GM19193 (cell line): ENCODE data around the gene MAMLD1.

Experiments used
- POLR2A ChIP-seq: IDR thresholded peaks from 4 replicates; pipeline ENCODE4 v1.6.1; 2011; ENCODE audit not compliant: insufficient read depth, insufficient read length; ENCODE audit errors: extremely low read depth

Gene MAMLD1

DNA sequence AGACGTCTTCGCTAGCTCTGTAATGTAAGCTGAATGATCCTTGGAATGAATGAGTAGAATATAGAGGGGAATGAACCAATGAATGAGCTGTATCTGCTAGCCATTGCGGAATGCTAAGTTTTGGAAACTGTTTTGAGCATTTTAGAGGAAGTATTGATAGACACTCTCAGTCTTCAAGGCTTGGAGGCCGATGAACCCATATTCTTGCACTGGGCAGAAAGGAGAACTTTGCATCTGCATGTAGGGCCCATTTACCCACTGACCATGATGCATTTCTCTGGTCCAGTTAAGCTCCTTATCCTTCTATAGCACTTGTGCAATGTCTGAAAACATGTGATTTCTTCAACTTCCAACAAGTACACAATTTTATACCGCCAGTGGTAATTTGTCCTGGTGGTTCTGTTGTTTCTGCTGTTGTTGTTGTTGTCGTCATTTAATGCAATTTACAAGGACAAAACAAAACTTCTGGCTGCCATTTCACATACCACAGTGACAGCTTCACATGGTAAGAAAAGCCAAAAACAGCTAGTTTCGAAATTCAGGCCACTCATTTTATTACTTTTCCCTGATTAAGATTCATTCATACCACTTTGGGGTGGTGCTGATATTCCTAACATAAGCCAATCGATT is 120.4 kb downstream of the MAMLD1 start:
- TF ChIP-seq POLR2A, result no peak

DNA sequence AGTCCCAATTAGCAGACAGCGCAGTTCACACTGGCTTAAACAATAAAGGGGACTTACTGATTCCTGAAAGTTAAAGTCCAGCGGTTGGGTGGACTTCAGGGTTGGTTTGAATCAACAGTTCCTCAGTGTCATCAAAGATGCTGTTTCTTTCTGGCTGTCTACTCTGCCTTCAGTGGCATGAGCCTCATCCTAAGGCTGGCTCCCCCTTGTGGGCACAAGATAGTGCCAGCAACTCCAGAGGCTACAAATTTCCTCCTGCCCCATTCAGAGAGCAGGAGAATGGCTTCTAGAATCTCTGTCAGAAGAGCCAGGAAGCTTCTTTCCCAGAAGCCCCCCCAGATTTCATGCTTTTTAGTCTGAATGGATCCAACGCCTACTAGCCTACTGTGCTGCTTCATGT is 122.9 kb downstream of the MAMLD1 start:
- no peak for TF ChIP-seq POLR2A

DNA sequence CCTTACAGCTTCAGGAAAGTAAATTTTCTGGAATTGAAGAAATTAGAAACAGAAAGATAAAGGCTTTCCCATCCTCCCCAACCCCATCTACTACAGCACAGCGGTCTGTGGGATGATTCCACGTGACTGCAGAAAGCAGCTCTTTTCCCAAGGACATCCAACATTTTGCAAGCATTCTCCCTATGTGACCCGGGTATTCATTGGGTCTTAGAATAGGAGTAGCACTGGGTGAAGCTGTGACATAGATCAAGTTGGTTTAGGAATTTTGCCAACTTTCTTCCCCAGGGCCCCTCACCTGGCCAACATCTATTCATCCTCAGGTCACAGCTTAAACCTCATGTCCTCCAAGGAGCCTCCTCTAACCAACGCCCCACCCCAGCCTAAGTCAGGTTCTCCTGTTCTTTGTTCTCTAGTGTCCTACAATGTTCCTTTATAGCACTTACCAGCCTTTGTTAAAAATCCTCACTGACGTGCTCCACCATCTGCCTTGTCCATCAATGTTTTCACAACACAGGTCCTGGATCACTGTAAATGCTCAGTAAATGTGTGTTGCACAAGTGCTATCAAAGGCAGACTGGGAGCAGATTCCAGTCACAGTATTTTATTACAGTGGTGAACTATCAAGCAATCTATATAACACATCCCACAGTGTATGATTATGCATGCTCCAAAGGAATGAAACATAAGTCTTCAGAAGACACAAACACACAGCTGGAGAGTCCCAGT is 124.4 kb downstream of the MAMLD1 start:
- no peak for TF ChIP-seq POLR2A

DNA sequence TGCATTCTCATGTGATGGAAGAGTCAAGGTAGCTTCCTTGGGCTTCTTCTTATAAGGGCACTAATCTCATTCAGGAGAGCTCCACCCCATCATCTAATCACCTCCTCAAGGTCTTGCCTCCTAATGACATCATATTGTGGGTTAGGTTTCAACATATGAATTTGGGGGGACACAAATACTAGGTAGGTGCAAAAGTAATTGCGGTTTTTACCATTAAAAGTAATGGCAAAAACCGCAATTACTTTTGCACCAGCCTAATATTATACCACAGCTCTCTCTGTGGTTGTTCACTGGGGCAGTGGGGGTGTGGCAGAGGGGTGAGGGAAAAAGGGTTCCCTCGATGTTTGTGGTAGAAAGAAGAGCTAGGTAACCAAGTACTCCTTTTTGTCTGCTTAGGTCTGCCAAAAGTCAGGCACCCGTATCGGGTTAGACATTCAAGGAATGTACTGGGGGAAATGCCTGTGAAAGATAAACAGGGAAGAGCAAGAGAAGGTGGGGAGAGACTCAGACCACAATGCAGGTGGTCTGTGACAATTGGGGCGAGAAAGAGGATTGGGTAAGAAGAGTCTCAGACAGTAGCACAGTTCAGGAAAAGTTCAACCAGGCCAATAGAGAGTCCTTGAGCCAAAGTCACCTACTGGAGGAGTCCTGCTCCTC is 126.4 kb downstream of the MAMLD1 start:
- no peak for TF ChIP-seq POLR2A

DNA sequence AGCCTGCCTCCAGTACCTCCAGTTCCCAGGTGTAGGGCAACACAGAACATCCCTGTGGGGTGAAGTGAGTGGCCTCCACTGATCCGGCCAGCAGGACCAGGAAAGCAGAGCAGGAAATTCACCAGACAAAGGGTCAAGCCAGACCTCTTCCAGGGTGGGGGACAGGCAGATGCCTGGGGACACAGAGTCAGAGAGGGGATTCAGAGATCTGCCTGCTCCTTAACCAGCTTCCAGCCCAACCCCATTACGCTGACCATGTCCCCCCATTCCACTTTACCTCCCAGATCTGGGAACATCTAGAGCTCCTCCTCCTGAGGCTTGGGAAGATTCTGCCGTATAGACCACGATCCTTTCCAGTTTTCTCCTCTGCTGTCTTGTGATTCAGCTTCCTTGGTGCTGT is 132.4 kb downstream of the MAMLD1 start:
- no peak for TF ChIP-seq POLR2A

DNA sequence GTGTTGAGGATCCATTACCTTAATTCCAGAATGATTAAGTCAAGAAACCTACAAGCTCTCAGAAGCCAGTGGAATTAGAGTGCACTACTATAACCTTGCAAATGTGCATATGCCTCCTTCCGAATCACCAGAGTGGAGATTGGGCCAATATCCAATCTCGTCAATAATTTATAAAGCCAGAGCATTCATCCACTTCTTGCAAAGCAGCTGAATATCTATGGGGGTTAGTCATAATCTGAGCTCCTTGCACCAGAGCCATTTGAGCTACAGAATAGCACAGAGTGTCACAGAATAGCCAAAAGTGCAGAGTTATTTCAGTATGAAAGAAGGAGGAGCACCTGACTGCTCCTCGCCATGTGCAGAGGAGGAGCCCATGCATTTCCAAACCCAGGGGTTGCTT is 136.1 kb downstream of the MAMLD1 start:
- no peak for TF ChIP-seq POLR2A

DNA sequence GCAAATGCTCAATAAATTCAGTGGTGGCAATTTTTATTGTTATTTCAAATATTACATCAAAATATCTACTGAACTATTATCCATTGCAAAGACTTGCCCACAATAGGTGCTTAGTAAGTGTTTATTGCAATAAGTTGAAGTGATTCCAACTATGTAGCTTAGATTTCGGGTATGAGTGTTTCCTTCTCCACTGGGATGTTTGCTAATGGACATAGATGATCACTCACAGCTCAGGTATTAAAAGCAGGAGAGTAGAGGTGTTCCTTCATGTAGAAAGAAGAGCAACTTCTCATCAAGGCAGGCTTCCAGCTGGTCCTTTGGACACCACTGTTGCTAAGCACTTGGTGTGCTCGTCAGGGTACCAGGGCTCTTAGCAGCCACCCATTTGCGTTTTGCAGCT is 139.0 kb downstream of the MAMLD1 start:
- no peak for TF ChIP-seq POLR2A

DNA sequence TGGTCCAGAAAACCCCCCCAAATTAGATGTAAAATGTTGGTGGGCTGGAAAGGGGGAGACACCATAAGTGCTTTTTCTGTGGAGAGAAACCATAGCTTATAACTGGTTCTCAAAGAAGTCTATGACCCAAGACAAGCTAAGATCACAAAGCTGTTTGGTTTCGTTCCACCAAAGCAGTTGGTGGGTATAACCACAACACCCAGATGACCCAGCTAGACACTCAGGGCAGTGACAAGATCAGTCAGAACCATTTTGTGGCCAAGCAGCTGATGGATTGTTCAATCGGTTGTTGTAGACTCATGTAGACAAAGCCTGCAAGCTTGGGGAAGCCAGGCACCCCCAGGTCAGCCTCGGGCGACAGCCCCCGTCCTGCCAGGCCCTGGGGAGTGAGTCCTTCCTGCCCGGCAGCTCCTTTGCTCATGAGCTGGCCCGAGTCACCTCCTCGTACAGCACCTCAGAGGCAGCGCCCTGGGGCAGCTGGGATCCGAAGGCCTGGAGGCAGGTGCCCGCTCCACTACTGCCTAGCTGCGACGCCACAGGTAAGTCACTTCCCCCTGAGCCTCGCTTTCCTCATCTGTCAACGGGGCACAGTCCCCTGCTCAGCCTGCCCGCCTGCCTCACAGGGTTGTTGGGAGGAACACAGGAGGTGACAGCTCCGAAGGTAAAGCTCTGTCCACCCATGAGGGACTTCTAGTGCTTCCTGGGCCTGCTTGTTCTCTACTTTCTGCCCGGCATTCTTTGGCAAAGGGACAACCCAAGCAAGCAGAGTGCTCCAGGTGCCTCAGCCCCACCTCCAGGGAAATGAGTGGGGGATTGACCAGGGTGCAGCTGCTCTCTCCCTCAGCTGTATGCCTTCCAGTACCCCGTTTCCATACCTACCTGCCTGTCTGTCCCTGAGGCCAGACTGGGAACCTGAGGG is 140.1 kb downstream of the MAMLD1 start:
- TF ChIP-seq POLR2A, result no peak

DNA sequence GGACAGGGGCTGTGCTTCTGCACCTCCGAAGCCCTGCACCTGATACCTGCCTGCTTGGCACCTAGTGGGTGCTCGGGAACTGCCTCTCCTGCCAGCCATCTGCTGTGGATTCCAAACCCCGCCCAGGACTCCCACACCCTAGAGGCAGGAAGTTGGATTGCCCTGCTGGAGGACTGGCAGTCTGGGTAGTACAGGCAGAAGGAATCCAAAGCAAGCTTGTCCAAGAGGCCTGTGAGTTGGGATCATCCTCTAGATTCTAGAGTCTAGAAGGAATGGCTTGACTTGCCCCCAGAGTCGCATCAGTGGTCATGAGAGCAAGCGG is 140.7 kb downstream of the MAMLD1 start:
- TF ChIP-seq POLR2A, result no peak

DNA sequence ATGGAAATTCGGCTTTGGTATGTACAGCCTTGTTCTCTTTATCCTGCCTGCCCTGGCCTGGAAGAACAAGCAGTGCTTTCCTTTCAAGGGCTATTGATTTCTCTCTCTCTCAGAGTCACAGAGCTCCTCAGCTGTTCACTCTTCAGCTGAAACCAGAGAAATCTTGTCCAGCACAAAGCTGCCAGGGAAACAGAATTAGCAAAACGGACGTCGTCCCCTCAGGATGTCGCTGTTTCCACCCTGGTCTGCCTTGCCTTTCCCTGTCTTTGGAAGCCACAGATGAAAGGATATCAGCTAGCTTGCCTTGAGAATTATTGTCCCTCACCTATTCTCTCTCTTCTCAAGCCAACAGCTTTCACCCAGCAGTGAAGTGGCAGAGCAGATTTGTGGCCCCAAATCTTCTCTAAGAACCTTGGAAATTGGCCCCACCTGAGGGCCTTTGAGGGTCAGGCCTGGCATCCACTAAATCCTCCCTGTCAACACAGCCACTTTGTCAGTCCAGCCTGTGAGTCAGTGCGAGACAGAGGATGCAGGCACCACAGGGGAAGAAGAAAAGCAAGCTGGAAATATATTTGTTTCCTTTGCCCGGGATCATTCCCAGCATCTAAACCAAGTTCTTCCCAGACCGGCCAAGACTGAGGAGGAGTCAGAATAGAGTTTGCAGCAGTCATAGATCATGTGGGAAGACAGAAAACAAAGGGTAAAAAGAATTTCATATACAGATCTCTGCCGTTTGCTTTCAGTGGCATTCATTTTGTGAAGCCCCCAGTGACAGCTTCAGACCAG is 141.5 kb downstream of the MAMLD1 start:
- no peak for TF ChIP-seq POLR2A

DNA sequence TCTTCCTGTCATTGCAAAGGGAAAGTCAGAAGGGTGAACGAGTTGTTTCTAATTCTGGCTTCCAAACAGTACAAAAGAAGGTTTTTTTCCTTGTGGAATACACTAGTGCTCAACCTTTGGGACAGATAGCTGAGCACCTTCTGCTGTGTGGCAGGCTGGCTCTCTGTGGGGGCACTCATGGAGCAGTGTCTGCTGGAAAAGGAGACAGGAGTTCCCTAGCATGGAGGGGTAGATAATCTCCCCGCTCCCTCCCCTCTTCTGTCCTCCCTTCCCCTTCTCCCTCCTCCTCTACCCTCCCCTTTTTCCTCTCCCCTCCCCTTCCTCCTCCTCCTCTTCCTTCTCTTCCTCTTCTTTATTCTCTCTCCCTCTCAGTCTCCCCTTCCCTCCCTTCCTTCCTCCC is 142.9 kb downstream of the MAMLD1 start:
- no peak for TF ChIP-seq POLR2A

DNA sequence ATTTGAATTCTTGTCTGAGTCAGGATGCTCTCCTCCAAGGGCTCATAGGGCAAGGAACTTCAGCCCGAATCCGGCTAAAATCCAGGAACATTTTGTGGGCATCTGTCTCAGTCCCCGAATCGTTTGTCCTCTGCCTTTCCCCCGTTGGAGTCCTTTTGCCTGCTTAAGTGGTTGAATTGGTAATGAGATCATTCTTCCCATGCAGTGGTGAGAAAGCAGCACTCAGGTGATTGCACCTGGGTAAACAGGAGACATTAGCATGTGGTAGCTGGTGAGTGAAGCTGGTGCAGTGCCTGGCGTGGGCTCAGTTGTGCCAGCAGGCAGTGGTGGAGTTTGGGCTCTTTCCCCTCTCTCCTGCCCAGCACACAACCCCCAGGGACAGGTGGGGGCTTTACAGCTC is 143.4 kb downstream of the MAMLD1 start:
- TF ChIP-seq POLR2A, result no peak

DNA sequence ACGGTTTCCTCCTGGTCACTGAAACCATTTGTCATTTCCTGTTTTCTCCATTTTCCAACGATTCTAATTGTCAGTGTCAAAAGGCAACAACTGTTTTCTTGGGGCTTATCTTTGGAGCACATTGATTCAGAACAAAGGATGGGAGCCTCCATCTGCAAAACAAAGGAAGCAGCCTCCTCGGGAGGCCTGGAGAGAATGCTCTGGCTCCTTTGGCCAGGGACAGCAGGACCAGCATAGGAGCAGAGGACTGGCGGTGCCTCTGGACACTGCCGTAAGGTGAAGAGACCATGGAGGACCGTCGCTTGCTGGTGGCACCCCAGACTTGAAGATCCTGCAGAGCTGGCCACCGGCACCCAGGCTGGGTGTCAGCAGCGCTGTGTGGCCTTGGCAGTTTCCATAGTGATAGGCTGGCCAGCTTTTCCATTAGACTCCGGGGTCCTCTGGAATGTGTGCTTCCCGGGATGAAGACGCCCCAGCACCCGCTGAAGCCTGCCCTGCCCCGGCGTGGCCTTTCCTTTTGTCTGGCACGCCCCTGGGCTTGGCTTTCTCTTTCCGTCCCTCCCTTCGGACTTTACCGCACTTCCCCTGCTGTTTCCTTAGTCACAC is 144.2 kb downstream of the MAMLD1 start:
- TF ChIP-seq POLR2A, result no peak

DNA sequence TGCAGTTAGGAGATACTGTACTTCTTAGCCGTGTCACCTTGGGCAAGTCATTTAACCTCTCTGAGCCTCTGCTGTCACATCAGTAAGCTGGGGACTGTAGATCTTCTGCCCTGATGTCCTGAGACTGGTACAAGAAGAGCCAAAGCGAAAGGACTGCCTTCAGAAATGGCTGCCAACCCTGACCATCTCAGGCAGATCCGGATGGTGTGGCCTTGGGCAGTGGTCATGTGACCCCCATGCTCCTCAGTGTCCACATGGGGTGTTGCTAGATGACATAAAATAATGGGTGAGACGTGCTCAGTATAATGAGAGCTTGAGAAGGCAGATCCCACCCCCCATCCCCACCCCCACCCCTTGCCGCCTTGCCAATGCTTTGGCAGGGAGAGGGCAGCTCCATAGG is 144.9 kb downstream of the MAMLD1 start:
- no peak for TF ChIP-seq POLR2A

DNA sequence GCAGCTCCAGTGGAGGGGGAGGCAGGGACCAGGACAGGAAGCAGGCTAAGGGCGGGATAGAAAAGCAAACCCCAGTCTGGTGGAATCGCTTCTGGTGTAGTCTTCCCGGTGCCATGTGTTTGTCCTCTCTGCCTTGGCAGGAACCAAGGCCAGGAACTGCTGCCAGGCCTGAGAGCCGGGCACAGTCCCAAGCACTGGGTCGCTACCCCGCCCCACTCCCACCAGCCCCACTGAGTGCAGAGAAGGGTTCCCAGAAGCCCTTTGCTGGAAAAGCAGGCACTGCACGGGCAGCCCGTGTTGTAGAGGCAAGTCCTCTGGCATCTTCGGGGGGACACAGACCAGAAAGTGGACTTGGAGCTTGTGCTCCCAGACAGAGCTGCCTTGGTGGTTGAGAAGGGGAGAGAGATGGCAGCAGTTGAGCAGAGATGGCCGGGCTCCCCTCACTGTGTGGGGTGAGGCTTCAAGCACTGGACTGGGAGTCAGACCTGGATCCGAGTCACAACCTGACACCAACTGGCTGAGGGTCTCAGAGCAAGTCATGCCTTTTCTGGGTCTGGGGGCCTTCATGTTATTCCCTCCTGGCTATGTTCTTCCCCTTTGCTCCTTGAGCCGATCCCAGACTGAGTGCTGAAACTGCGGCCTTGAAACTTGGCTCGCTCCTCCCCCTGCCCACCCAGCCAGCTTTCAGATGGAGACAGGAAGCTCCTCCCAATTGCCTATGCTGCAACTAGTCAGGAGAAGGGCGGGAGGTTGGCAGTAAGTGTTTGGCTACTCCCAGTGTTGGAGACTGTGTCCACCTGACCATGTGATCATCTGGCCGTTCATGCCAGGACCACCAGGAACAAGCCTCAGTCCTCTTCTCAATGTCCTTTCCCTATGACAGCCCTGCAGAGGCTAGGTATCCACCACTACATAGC is 145.6 kb downstream of the MAMLD1 start:
- no peak for TF ChIP-seq POLR2A
